Stimulated activated CD8-positive, alpha-beta memory T cell treated with anti-CD3 and anti-CD28 coated beads, Interleukin-2, amount 100 ng/mL, for 1 hour (primary cell): ENCODE data around the gene LYAR.
"Not testable (repeated sequence)": the region's sequence is repeated elsewhere in the genome, so short reads cannot be mapped to it uniquely, and the experiment has no call there.

Experiments
- DNase-seq, 2 donors: peaks; one replicate each; pipeline ENCODE4 v3.0.0-alpha.2; 2020; ENCODE audit warnings: low read depth in 2 of 2

Gene LYAR

GRCh38 chr4:4260185-4260751 is 29.7 kb downstream of the LYAR start:
- DNase-seq = no peak

- DNase-seq = no peak
Measured at GRCh38 chr4:4259484-4260100, 30.4 kb downstream of the LYAR start.

- not testable (repeated sequence) for DNase-seq
Measured at GRCh38 chr4:4257705-4258104, 32.2 kb downstream of the LYAR start.

GRCh38 chr4:4256799-4257198 is 33.2 kb downstream of the LYAR start:
- no peak for DNase-seq

GRCh38 chr4:4254666-4255065 is 35.3 kb downstream of the LYAR start:
- DNase-seq = no peak

GRCh38 chr4:4254199-4254598 is 35.8 kb downstream of the LYAR start:
- no peak for DNase-seq

GRCh38 chr4:4249866-4250265 is 40.1 kb downstream of the LYAR start:
- no peak for DNase-seq

- DNase-seq = not testable (repeated sequence)
Measured at GRCh38 chr4:4249342-4249741, 40.6 kb downstream of the LYAR start.

GRCh38 chr4:4248885-4249203 is 41.1 kb downstream of the LYAR start:
- DNase-seq = no peak

- peak; percentile 82 to 84 for DNase-seq
Measured at GRCh38 chr4:4248029-4248884, 41.7 kb downstream of the LYAR start, which contains the start of gene TMEM128. Gene TMEM128, minus strand, starts transcription at chr4:4248223. Its CDS starts 21 bp downstream, at chr4:4248202.

GRCh38 chr4:4247696-4248028 is 42.3 kb downstream of the LYAR start:
- no peak for DNase-seq

- DNase-seq = no peak
Measured at GRCh38 chr4:4245172-4245571, 44.8 kb downstream of the LYAR start.

GRCh38 chr4:4239551-4239950 is 50.4 kb downstream of the LYAR start:
- DNase-seq = not testable (repeated sequence)

- no peak for DNase-seq
Measured at GRCh38 chr4:4233610-4234009, 56.3 kb downstream of the LYAR start.

GRCh38 chr4:4228356-4228668 is 61.6 kb downstream of the LYAR start:
- no peak for DNase-seq

- DNase-seq = no peak
Measured at GRCh38 chr4:4227510-4228355, 62.2 kb downstream of the LYAR start.

GRCh38 chr4:4226606-4227438 is 63.1 kb downstream of the LYAR start, which contains the start of gene OTOP1:
Gene OTOP1, minus strand, starts transcription at chr4:4226929. Its CDS starts 65 bp downstream, at chr4:4226864.
- no peak for DNase-seq

- no peak for DNase-seq
Measured at GRCh38 chr4:4225915-4226605, 63.9 kb downstream of the LYAR start.
